GM21529 (cell line): ENCODE measurements around the gene SLC25A24.
"Not testable (repeated sequence)": the region's sequence is repeated elsewhere in the genome, so short reads cannot be mapped to it uniquely, and the experiment has no call there.

Experiments used
- ATAC-seq: cut with Tn5 transposase; IDR thresholded peaks from one replicate; pipeline ENCODE4 v1.9.1; 2021; ENCODE audit not compliant: unreplicated experiment

SLC25A24 gene

DNA sequence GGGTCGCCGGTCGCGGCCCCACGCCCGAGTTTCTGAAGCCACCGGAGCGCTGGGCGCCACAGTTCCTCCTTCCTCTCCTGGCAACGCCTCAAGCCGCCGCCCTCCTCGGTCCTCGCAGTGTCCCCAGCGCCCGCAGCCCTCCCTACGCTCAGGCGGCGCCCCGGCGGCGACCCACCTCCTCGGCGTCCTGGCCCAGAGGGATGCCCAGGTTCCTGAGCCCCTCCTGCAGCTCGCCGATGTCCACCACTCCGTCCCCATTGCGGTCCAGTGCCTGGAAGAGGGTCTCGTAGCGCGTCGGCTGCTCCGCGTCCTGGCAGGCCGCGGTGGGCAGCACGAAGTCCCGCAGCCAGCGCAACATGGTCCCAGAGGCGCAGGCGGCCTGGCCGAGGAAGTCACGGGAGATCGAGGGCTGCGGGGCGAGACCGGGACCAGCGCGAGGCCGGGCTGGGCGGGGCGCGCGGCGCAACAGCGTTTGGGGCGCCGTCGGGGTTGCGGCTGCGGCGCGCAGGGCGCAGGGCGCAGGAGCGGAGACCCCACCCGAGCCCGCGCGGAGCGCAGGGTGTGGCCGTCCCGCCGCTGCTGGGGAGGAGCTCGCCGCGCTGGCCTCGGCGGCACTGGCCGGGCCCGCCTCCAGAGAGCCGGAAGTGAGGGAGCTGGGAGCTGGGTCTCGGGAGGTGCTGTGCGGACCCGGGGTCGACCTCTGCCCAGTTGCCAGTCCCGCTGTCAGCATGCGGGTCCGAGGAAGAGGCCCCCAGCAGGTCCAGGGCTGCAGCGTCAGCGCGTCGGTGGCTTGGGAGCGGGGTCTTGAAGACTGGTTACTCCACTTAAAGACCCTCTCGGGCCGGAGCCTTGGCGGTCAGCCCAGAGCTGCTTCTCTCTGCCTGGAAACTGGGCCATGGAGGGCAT lies at the start of gene SLC25A24:
Gene SLC25A24 (minus strand): TSS at position 563 of the 906 bp plus-strand sequence. CDS start 205 bp downstream, at position 358.
- peak; percentile 89 for ATAC-seq

DNA sequence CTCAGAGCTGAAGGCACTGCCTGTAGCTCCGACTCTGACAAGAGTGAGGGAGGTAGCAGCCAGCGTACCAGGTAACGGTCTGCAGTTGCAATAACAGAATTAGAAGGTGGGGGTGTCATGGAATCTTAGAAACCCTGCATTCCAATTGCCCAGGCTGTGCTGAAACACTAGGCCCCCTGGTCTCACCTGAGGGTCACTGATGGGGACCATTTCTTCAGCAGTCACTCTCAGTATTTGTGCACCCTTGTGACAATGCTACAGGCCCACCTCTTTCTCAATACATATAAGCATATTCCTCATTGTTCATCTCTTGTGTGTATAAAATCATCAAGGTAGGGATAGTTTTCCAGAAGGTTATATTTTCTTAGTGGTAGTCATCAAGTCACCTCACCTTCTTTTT lies 43.8 kb upstream of the SLC25A24 start, which contains the start of gene NBPF4:
Gene NBPF4 (minus strand): TSS at position 101 of the 400 bp plus-strand sequence. CDS start 315 bp downstream, outside the sequence.
- not testable (repeated sequence) for ATAC-seq

- ATAC-seq = not testable (repeated sequence)
These were observed 39.3 kb upstream of the SLC25A24 start for GRCh38 chr1:108239426-108239825.

DNA sequence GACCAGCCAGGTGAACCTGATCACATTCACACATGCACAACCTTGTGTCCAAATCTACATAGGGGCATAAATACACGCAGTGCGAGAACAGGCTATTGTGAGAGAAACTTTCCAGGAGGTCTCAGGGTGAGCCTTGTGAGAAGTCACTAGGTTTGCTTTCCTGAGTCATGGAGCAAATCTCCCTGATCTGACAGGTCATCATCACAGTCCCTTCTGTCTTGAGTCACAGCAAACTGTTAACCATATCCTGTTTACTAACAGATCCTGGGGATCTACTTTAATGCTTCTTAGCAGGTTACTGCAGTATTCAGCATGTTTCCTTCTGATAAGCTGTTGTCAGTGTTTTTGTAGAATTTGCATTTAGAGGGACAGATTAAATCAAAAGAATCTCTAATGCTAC lies 35.2 kb upstream of the SLC25A24 start:
- ATAC-seq = not testable (repeated sequence)

DNA sequence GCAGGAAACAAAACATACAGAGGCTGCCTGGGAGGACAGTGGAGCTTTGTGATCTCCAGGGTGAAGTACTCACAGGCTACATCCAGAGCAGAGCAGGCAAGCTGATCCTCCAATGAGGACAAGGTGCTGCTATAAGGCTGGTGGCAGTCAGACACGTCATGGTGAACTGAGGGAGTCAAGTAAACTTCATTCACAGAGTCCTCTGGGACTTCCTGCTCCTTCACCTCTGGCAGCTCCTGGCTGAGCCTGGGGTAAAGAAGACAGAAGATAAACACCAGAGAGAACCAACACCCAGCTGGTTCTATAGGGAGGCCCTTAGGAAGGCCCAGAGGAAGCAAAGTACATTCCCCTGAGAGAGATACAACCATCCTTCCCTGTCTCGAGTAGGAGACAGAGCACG lies 32.0 kb upstream of the SLC25A24 start:
- ATAC-seq = not testable (repeated sequence)

- ATAC-seq = not testable (repeated sequence)
These were observed 29.8 kb upstream of the SLC25A24 start for GRCh38 chr1:108229976-108230375.

DNA sequence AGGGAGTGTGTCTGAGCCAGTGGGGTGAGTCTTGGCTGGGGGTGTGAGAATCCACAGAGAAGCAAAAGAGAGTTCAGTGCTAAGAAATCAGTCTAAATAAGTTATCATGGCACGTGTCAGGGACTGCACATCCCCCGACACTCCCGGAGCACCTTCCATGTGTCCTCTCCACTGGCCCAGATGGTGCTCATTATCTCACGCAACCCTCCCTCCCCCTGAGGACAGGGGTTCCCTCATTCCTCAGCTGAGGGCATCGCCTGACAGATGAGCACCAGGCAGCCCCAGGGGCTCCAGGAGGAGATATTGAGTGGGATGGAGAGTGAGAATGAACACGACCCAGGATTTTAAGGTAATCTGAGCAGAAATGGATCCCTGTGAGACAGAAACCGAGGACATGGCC lies 27.6 kb upstream of the SLC25A24 start:
- not testable (repeated sequence) for ATAC-seq

GRCh38 chr1:108226855-108227254 lies 26.7 kb upstream of the SLC25A24 start:
- ATAC-seq = not testable (repeated sequence)

GRCh38 chr1:108223226-108223625 lies 23.1 kb upstream of the SLC25A24 start:
- ATAC-seq = not testable (repeated sequence)

DNA sequence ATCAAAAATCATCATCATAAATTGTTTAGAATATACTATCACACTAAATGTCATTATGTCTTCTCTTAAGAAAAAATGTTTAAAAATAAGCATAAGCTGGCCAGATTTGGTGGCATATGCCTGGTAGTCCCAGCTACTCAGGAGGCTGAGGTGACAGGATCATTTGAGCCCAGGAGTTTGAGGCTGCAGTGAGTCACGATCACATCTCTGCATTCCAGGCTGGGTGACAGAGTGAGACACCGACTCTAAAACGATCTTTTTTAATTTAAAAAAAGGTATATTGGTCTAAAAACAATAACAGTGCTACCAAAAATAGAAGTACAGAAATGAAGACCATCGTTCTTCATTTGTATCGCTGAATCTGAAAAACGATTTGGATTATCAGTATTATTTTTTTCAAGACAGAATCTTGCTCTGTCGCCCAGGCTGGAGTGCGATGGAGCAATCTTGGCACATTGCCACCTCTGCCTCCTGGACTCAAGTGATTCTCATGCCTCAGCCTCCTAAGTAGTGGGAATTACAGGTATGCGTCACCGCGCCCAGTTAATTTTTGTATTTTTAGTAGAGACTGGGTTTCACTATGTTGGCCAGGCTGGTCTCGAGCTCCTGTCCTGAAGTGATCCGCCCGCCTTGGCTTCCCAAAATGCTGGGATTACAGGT lies 17.5 kb upstream of the SLC25A24 start:
- ATAC-seq = not testable (repeated sequence)

GRCh38 chr1:108217007-108217406 lies 16.9 kb upstream of the SLC25A24 start:
- ATAC-seq = not testable (repeated sequence)

DNA sequence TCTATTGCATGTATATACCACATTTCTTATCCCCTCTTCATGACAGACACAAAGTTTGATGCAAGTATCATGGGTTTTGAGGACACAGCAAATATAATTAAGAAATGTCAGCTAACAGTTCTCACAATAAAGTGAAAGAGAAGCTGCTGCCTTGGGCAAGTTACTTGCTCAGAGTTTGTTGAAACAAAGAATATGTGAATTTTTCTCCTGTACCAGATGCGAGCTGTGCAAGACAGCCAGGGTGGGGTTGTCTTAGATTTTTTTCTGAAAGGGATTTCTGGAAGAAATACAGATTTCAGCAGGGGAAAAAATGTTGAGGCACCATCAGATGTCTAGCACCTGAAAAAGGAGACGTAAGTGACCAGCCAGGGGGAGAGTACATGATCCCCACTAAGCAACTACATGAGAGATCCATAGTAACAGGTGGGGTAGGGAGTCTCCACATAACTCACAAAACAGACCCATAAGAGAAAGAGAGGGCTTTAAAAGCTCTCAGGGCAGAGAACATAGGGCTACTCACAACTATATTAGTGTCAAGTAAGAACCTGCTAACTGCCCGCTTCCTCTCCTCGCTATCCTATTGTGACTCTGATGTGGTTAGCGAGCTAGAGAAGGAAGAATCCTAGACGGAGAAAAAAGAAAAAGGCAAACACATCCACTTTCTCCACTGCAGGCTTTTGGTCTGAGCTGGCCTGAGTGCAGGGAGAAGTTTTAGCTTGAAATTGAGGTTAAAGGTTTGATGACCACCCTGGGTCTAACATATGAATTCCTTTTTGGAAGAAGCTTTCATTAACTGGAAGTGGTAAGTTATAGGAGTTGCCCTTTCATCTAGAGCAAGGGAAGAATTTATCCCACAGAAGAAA lies 16.1 kb upstream of the SLC25A24 start:
- ATAC-seq = not testable (repeated sequence)

- peak; percentile 79 for ATAC-seq
These were observed 14.7 kb upstream of the SLC25A24 start for GRCh38 chr1:108214641-108215465.

DNA sequence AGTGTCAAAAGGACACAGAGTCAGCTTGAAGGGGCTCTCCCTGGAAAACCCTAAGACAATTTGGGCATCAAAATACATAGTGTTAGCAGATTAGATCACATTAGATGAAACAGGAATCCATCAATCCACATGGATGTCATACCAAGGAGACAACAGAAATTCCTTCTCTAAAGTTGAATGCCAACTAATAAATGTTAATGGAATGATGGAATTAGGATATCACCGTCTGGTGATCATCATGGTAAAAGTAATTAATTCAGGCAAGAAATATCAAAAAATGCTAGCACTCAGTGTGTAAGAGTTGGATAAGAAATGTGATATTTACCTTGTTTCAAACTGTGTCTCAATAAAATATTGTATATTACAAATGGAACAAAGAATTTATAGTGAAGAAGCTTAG lies 10.9 kb upstream of the SLC25A24 start:
- no peak for ATAC-seq

DNA sequence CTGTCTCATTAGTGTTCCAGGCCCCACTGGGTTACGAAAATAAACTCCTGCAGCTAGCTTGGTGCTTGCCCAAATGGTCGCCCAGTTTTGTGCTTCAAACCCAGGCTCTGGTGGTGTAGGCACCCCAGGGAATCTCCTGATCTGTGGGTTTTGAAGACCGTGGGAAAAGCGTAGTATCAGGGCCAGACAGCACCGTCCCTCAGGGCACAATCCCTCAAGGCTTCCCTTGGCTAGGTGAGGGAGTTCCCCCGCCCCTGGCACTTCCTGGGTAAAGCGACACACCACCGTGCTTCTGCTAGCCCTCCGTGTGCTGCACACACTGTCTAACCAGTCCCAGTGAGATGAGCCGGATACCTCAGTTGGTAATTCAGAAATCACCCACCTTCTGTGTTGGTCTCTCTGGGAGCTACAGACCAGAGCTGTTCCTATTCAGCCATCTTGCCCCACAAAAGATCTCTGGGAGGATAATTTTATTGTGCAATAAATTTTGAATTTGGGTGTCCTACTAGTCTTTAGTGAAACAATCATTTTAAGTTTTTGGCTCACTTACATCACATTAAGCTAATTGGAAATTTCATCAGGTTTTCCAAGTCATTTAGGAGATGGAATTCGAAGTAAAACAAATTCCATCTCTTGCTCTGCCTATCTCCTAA lies 9.4 kb upstream of the SLC25A24 start:
- ATAC-seq = no peak

GRCh38 chr1:108208724-108209446 lies 8.7 kb upstream of the SLC25A24 start:
- ATAC-seq = no peak

GRCh38 chr1:108203582-108203981 lies 3.4 kb upstream of the SLC25A24 start:
- not testable (repeated sequence) for ATAC-seq

- no peak for ATAC-seq
These were observed 1.5 kb upstream of the SLC25A24 start for GRCh38 chr1:108201687-108202086.

- peak; percentile 40 for ATAC-seq
These were observed 526 bp upstream of the SLC25A24 start for GRCh38 chr1:108200687-108201051.
